Measurements from ENCODE around the gene IL27RA. TPM values are rescaled to one million over a fixed set of nuclear protein-coding genes. Genes with fewer than 3 reads are reported as not detected.

Gene IL27RA
- total and polyA plus RNA-seq, 2 donors (not counting 3 experiments of a cell fraction or from before 2014, with no cell fraction given): 1.6 to 4.5 TPM

DNA sequence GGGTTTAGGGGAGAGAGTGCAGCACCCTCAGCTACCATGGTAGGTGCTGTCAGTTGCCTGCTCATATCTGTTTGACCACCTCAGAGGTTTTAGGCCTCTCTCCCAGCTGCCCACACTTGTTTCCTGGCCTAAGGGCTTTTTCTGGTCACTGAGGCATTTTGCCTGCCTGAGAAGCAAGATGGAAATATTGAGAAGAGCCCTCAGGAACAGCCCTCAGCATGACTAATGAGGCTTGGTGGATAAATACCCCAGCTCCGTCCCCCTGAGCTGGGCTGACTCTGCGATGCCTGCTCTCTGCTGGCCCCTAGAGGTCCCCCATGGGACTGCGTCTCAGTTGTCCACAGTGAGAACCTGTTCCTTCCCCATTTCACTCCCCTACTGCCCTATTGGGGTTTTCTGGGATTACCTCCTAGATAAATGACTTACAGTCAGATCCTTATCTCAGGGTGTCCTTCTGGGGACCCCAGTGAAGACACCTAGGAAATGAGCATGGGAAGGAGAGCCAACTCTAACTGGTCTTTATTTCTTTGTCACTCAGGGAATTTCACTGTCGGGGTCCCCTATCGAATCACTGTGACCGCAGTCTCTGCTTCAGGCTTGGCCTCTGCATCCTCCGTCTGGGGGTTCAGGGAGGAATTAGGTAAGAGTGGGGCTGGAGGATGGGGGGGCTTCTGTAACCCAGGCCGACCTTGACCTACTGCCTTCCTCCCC, 17.0 kb downstream of the IL27RA start:
- dilution Hi-C loops (cut with MboI; ENCODE audit: extremely low pct_ligation_motif_present, low sequenced_read_pairs) (no loop called here), intact Hi-C loops (cut with micrococcal nuclease) (loop anchor here (10.0 kb wide), 1 partner anchor 454 kb away; no protein-coding TSS in a partner anchor)
- H2AFZ ChIP-seq (ENCODE audit: low read depth, low read length): no peak overlapping the region
- ChIA-PET POLR2A (no interaction called here), CTCF (interaction anchor here (0.7 to 6.4 kb wide), 14 partner anchors 9 to 170 kb away, joined by 3 to 58 read pairs (median 4); partner anchors contain the start of genes DCAF15, IL27RA and MISP3)
- peak; percentile 81 for FAIRE-seq
- H3K36me3 ChIP-seq (ENCODE audit: control insufficient read depth in 2 of 2, extremely low read depth in 1 of 2, insufficient read depth in 2 of 2, low read length in 2 of 2): no peaks in the 10 kb centered on the region
- no peak overlapping the region for H3K27ac ChIP-seq (ENCODE audit: insufficient read depth, low read depth, low read length)
- no TSS peak for BruUV-seq (replicated peaks)
- no peak overlapping the region for H3K4me2 ChIP-seq (ENCODE audit: insufficient read depth, low read length)
- no peaks in the 10 kb centered on the region for H3K27me3 ChIP-seq (ENCODE audit: control insufficient read depth in 2 of 2, insufficient read depth in 2 of 2, low read length in 2 of 2)
- H3K4me3 ChIP-seq (replicated peaks in 1 of 3; ENCODE audit: insufficient read depth in 1 of 3, low read depth in 1 of 3, low read length in 3 of 3): no peak overlapping the region
- no peaks in the 10 kb centered on the region for H3K79me2 ChIP-seq (ENCODE audit: control insufficient read depth, insufficient read depth, low read length)
- DNase-seq (ENCODE audit: low read depth, low spot score): peak; percentile 35
- H3K9me1 ChIP-seq (replicated peaks; ENCODE audit: control insufficient read depth, extremely low read depth, insufficient read depth, low read length): no peaks in the 10 kb centered on the region
- no peaks in the 10 kb centered on the region for H4K20me1 ChIP-seq (replicated peaks; ENCODE audit: control insufficient read depth, extremely low read depth, insufficient read depth, low read length)
- no peak overlapping the region for H3K9ac ChIP-seq (replicated peaks; ENCODE audit: extremely low read depth, insufficient read depth, low read length)
- TF ChIP-seq FOS (IDR thresholded peaks at IDR 0.05; ENCODE audit: borderline replicate concordance, insufficient read depth, low read length): no peak
- TF ChIP-seq, protein P1, sequence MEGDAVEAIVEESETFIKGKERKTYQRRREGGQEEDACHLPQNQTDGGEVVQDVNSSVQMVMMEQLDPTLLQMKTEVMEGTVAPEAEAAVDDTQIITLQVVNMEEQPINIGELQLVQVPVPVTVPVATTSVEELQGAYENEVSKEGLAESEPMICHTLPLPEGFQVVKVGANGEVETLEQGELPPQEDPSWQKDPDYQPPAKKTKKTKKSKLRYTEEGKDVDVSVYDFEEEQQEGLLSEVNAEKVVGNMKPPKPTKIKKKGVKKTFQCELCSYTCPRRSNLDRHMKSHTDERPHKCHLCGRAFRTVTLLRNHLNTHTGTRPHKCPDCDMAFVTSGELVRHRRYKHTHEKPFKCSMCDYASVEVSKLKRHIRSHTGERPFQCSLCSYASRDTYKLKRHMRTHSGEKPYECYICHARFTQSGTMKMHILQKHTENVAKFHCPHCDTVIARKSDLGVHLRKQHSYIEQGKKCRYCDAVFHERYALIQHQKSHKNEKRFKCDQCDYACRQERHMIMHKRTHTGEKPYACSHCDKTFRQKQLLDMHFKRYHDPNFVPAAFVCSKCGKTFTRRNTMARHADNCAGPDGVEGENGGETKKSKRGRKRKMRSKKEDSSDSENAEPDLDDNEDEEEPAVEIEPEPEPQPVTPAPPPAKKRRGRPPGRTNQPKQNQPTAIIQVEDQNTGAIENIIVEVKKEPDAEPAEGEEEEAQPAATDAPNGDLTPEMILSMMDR (IDR thresholded peaks at IDR 0.05; ENCODE audit: extremely low read depth in 1 of 2, insufficient read depth in 1 of 2, low read depth in 1 of 2, low read length in 2 of 2): peak; percentile 83 to 91
- no peaks in the 10 kb centered on the region for H3K9me3 ChIP-seq (replicated peaks; ENCODE audit: control insufficient read depth, insufficient read depth, low read length)
- H3K4me1 ChIP-seq (ENCODE audit: control insufficient read depth, extremely low read depth, insufficient read depth, low read length): no peaks in the 10 kb centered on the region

DNA sequence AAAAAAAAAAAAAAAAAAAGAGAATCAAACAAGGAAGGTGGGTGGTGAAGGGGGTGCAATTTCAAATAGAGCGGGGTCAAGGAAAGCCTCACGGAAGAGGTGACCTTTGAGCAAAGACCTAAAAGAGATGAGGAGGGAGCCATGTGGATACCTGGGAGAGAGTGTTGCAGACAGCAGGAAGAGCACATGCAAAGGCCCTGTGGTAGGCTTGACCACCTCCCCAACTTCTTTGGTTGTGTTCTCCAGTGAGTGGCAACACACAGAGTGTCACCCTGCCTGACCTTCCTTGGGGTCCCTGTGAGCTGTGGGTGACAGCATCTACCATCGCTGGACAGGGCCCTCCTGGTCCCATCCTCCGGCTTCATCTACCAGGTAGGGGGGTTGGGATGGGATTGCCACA, 18.9 kb downstream of the IL27RA start:
- dilution Hi-C loops (cut with MboI; ENCODE audit: extremely low pct_ligation_motif_present, low sequenced_read_pairs): no loop called here
- Histone ChIP-seq H3K4me2 (ENCODE audit: insufficient read depth, low read length) (no peak overlapping the region), H3K9ac (replicated peaks; ENCODE audit: extremely low read depth, insufficient read depth, low read length) (no peak overlapping the region), H3K9me1 (replicated peaks; ENCODE audit: control insufficient read depth, extremely low read depth, insufficient read depth, low read length) (no peaks in the 10 kb centered on the region), H3K79me2 (ENCODE audit: control insufficient read depth, insufficient read depth, low read length) (no peaks in the 10 kb centered on the region), H2AFZ (ENCODE audit: low read depth, low read length) (no peak overlapping the region), H3K36me3 (ENCODE audit: control insufficient read depth in 2 of 2, extremely low read depth in 1 of 2, insufficient read depth in 2 of 2, low read length in 2 of 2) (no peaks in the 10 kb centered on the region), H3K4me1 (ENCODE audit: control insufficient read depth, extremely low read depth, insufficient read depth, low read length) (no peaks in the 10 kb centered on the region), H3K27ac (ENCODE audit: insufficient read depth, low read depth, low read length) (no peak overlapping the region), H4K20me1 (replicated peaks; ENCODE audit: control insufficient read depth, extremely low read depth, insufficient read depth, low read length) (no peaks in the 10 kb centered on the region), H3K27me3 (ENCODE audit: control insufficient read depth in 2 of 2, insufficient read depth in 2 of 2, low read length in 2 of 2) (no peaks in the 10 kb centered on the region), H3K4me3 (replicated peaks in 1 of 3; ENCODE audit: insufficient read depth in 1 of 3, low read depth in 1 of 3, low read length in 3 of 3) (no peak overlapping the region), H3K9me3 (replicated peaks; ENCODE audit: control insufficient read depth, insufficient read depth, low read length) (no peaks in the 10 kb centered on the region)
- ChIA-PET POLR2A (no interaction called here), CTCF (interaction anchor here (0.6 to 3.4 kb wide), 4 partner anchors 8 to 35 kb away, joined by 3 to 14 read pairs (median 10); partner anchors contain the start of gene IL27RA)
- TF ChIP-seq GATA2 (IDR thresholded peaks at IDR 0.05; ENCODE audit: insufficient read depth, insufficient read length, low read depth, low read length) (no peak), EZH2 (IDR thresholded peaks at IDR 0.05; ENCODE audit: borderline replicate concordance, low read depth, low read length, severe bottlenecking) (no peak), MYC (IDR thresholded peaks at IDR 0.05; ENCODE audit: low read depth, low read length) (no peak), JUN (IDR thresholded peaks at IDR 0.05; ENCODE audit: borderline replicate concordance, insufficient read depth, insufficient read length, low read depth) (no peak), POLR2A (IDR thresholded peaks at IDR 0.05; ENCODE audit: low read depth, low read length) (no peak), POLR2AphosphoS5 (IDR thresholded peaks at IDR 0.05; ENCODE audit: insufficient read depth, low read depth, low read length) (no peak), FOS (IDR thresholded peaks at IDR 0.05; ENCODE audit: borderline replicate concordance, insufficient read depth, low read length) (no peak)
- TF ChIP-seq, protein P2, sequence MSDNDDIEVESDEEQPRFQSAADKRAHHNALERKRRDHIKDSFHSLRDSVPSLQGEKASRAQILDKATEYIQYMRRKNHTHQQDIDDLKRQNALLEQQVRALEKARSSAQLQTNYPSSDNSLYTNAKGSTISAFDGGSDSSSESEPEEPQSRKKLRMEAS (IDR thresholded peaks at IDR 0.05; ENCODE audit: insufficient read depth, insufficient read length): no peak
- TF ChIP-seq, protein P1 (IDR thresholded peaks at IDR 0.05; ENCODE audit: extremely low read depth in 1 of 2, insufficient read depth in 1 of 2, low read depth in 1 of 2, low read length in 2 of 2): no peak
- FAIRE-seq: no peak
- intact Hi-C loops (cut with micrococcal nuclease): no loop called here
- DNase-seq (ENCODE audit: low read depth, low spot score): no peak
- no TSS peak for BruUV-seq (replicated peaks)

All from endothelial cell of umbilical vein (primary cell).